IPS-20b (cell line): ENCODE measurements around the gene CCND1.

Experiments used
- H3K27ac ChIP-seq: one replicate; pipeline ENCODE4 v1.5.1; 2013; ENCODE audit warnings: low read length
- H3K27me3 ChIP-seq: 2 replicates; pipeline ENCODE4 v1.6.1; 2013; ENCODE audit warnings: mild to moderate bottlenecking, low read length, inconsistent platforms; ENCODE audit not compliant: insufficient read depth
- H3K36me3 ChIP-seq: 2 replicates; pipeline ENCODE4 v1.6.1; 2013; ENCODE audit warnings: low read depth, mild to moderate bottlenecking, inconsistent platforms, low read length, moderate library complexity; ENCODE audit not compliant: insufficient read depth
- H3K4me1 ChIP-seq: 2 replicates; pipeline ENCODE4 v1.6.1; 2013; ENCODE audit warnings: mild to moderate bottlenecking, control low read depth, inconsistent platforms, low read length, moderate library complexity; ENCODE audit not compliant: insufficient read depth
- H3K4me3 ChIP-seq: 2 replicates; pipeline ENCODE4 v1.5.1; 2013; ENCODE audit warnings: mild to moderate bottlenecking, low read length, inconsistent platforms
- H3K9ac ChIP-seq: 2 replicates; pipeline ENCODE4 v1.6.1; 2013; ENCODE audit warnings: low read depth, mild to moderate bottlenecking, inconsistent platforms, low read length, moderate library complexity
- H3K9me3 ChIP-seq: 2 replicates; pipeline ENCODE4 v1.6.1; 2013; ENCODE audit warnings: mild to moderate bottlenecking, low read depth, low read length, inconsistent platforms; ENCODE audit not compliant: insufficient read depth

The CCND1 gene

GRCh38 chr11:69650081-69650831 lies 9.3 kb downstream of the CCND1 start:
- Histone ChIP-seq H3K27me3 (no peaks in the 10 kb centered on the region), H3K9me3 (no peaks in the 10 kb centered on the region), H3K4me1 (no peaks in the 10 kb centered on the region), H3K4me3 (no peak overlapping the region), H3K36me3 (peaks cover 93% of the 10 kb centered on the region), H3K9ac (no peak overlapping the region), H3K27ac (no peak overlapping the region)

- H3K9ac ChIP-seq, result no peak overlapping the region
- H3K9me3 ChIP-seq, result no peaks in the 10 kb centered on the region
- no peak overlapping the region for H3K4me3 ChIP-seq
- H3K27ac ChIP-seq, result no peak overlapping the region
- H3K36me3 ChIP-seq, result peaks cover 87% of the 10 kb centered on the region
- no peaks in the 10 kb centered on the region for H3K4me1 ChIP-seq
- no peaks in the 10 kb centered on the region for H3K27me3 ChIP-seq
Measured at GRCh38 chr11:69650832-69651344, 9.9 kb downstream of the CCND1 start.

GRCh38 chr11:69651834-69652620 lies 11.1 kb downstream of the CCND1 start:
- no peak overlapping the region for H3K9ac ChIP-seq
- H3K36me3 ChIP-seq, result peaks cover 77% of the 10 kb centered on the region
- H3K4me3 ChIP-seq, result no peak overlapping the region
- no peaks in the 10 kb centered on the region for H3K9me3 ChIP-seq
- H3K27ac ChIP-seq, result no peak overlapping the region
- no peaks in the 10 kb centered on the region for H3K4me1 ChIP-seq
- H3K27me3 ChIP-seq, result no peaks in the 10 kb centered on the region

- H3K27ac ChIP-seq, result no peak overlapping the region
- H3K4me3 ChIP-seq, result no peak overlapping the region
- H3K4me1 ChIP-seq, result peaks cover 9% of the 10 kb centered on the region; the same call in 1 of the 2 replicates
- no peaks in the 10 kb centered on the region for H3K9me3 ChIP-seq
- peaks cover 67% of the 10 kb centered on the region for H3K36me3 ChIP-seq
- H3K9ac ChIP-seq, result no peak overlapping the region
- no peaks in the 10 kb centered on the region for H3K27me3 ChIP-seq
Measured at GRCh38 chr11:69652999-69653398, 12.0 kb downstream of the CCND1 start.

GRCh38 chr11:69653406-69653960 lies 12.5 kb downstream of the CCND1 start:
- H3K36me3 ChIP-seq, result peaks cover 62% of the 10 kb centered on the region
- H3K9ac ChIP-seq, result no peak overlapping the region
- H3K27ac ChIP-seq, result no peak overlapping the region
- no peaks in the 10 kb centered on the region for H3K27me3 ChIP-seq
- H3K9me3 ChIP-seq, result no peaks in the 10 kb centered on the region
- H3K4me1 ChIP-seq, result peaks cover 12% of the 10 kb centered on the region
- no peak overlapping the region for H3K4me3 ChIP-seq

- H3K9me3 ChIP-seq, result no peaks in the 10 kb centered on the region
- H3K9ac ChIP-seq, result no peak overlapping the region
- H3K27ac ChIP-seq, result no peak overlapping the region
- H3K27me3 ChIP-seq, result no peaks in the 10 kb centered on the region
- H3K4me1 ChIP-seq, result peaks cover 17% of the 10 kb centered on the region
- H3K4me3 ChIP-seq, result no peak overlapping the region
- peaks cover 56% of the 10 kb centered on the region for H3K36me3 ChIP-seq
Measured at GRCh38 chr11:69654001-69654659, 13.2 kb downstream of the CCND1 start.

- Histone ChIP-seq H3K9me3 (no peaks in the 10 kb centered on the region), H3K27me3 (no peaks in the 10 kb centered on the region), H3K36me3 (peaks cover 48% of the 10 kb centered on the region), H3K4me1 (peaks cover 17% of the 10 kb centered on the region), H3K4me3 (no peak overlapping the region), H3K9ac (no peak overlapping the region), H3K27ac (no peak overlapping the region)
Measured at GRCh38 chr11:69654660-69655478, 13.9 kb downstream of the CCND1 start.

- Histone ChIP-seq H3K4me1 (peaks cover 17% of the 10 kb centered on the region), H3K9me3 (no peaks in the 10 kb centered on the region), H3K27ac (no peak overlapping the region), H3K9ac (no peak overlapping the region), H3K36me3 (peaks cover 40% of the 10 kb centered on the region), H3K27me3 (no peaks in the 10 kb centered on the region), H3K4me3 (no peak overlapping the region)
Measured at GRCh38 chr11:69655479-69656428, 14.8 kb downstream of the CCND1 start.

GRCh38 chr11:69656536-69657455 lies 15.8 kb downstream of the CCND1 start:
- no peaks in the 10 kb centered on the region for H3K27me3 ChIP-seq
- no peak overlapping the region for H3K27ac ChIP-seq
- no peaks in the 10 kb centered on the region for H3K9me3 ChIP-seq
- peaks cover 17% of the 10 kb centered on the region for H3K4me1 ChIP-seq
- peaks cover 29% of the 10 kb centered on the region for H3K36me3 ChIP-seq
- peak overlapping the region; percentile 55; the same call in 1 of the 2 replicates for H3K9ac ChIP-seq
- H3K4me3 ChIP-seq, result no peak overlapping the region
